ENCODE measurements around the gene CHRNB4.

Gene CHRNB4

GRCh38 chr15:78660584-78660983 lies 19.6 kb upstream of the CHRNB4 start:
- TF ChIP-seq, protein P1, sequence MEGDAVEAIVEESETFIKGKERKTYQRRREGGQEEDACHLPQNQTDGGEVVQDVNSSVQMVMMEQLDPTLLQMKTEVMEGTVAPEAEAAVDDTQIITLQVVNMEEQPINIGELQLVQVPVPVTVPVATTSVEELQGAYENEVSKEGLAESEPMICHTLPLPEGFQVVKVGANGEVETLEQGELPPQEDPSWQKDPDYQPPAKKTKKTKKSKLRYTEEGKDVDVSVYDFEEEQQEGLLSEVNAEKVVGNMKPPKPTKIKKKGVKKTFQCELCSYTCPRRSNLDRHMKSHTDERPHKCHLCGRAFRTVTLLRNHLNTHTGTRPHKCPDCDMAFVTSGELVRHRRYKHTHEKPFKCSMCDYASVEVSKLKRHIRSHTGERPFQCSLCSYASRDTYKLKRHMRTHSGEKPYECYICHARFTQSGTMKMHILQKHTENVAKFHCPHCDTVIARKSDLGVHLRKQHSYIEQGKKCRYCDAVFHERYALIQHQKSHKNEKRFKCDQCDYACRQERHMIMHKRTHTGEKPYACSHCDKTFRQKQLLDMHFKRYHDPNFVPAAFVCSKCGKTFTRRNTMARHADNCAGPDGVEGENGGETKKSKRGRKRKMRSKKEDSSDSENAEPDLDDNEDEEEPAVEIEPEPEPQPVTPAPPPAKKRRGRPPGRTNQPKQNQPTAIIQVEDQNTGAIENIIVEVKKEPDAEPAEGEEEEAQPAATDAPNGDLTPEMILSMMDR (IDR thresholded peaks at IDR 0.05; ENCODE audit: control insufficient read depth, insufficient read depth, low read depth, low read length, missing control alignments): no peak
- H3K4me3 ChIP-seq (ENCODE audit: control insufficient read depth, low read depth, low read length): no peak overlapping the region
- no peak for DNase-seq (ENCODE audit: low read depth)

DNA sequence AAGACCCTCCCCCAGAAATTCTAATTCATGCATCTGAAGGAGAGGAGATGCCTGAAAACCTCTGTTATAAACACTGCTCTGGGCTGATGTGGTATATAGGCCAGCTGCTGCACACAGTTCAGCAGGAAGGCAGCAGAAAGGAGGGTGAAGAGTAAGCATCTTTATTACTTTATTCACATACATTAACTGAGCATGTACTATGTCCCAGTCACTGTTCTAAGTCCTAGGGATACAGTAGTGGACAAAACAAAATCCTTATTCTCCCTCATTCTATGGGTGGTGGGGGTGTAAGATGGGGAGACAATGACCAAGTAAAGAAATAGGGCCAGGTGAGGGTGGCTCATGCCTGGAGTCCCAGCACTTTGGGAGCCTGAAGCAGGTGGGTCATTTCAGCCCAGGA lies 17.8 kb upstream of the CHRNB4 start:
- H3K4me3 ChIP-seq (ENCODE audit: control insufficient read depth, low read depth, low read length): no peak overlapping the region
- no peak for DNase-seq (ENCODE audit: low read depth)
- TF ChIP-seq, protein P1 (IDR thresholded peaks at IDR 0.05; ENCODE audit: control insufficient read depth, insufficient read depth, low read depth, low read length, missing control alignments): no peak

DNA sequence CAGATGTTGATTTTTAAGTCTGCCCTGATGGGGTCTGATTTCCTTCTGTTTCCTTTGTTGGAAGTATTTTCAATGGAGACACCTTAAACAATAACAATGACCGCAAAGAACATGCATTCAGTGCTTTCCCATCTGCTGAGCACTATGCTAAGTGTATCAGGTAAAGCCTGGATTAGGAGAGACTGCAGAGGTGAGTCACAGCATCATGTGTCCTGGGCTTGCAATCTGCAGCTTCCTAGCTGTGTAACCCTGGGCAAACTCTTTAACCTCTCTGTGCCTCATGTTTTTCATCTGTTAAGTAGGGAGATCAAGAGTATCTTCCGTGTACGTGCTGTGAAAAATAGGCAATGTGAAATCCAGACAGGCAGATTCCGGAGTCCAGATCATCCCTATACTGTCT lies 13.3 kb upstream of the CHRNB4 start:
- no peak overlapping the region for H3K4me3 ChIP-seq (ENCODE audit: control insufficient read depth, low read depth, low read length)
- no peak for DNase-seq (ENCODE audit: low read depth)
- TF ChIP-seq, protein P1 (IDR thresholded peaks at IDR 0.05; ENCODE audit: control insufficient read depth, insufficient read depth, low read depth, low read length, missing control alignments): no peak

DNA sequence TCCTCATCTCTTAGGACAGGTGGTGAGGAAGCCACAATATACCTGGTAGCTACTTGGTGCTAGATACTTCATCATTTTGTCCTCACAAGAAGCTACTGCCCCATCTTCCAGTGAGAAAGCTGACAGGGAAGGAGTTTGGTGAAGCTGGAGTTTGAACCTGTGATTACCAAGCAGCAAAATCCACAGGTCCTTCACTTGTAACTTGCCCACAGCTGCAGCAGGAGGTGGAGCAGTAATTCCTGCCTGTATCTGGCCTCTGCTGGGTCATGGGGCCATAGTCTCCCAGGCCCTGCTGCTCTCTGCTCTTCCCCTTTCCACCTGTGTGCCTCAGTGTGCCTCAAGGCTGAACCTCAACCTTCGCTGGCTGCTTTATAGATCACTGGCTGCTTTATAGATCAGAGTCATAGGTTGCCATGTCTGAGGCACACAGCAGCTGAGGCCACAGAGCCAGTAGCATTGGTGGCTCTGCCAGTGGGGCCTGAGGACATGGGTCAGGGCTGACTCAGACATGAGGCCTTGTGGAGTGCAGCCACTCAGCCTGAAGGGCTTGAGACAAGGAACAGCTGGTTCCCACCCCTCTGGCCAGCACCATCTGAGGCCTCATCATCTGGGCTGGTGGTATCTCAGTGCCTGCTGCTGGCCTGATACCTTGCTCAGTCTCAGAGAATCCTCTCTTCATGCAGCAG lies 11.1 kb upstream of the CHRNB4 start:
- no peak overlapping the region for H3K4me3 ChIP-seq (ENCODE audit: control insufficient read depth, low read depth, low read length)
- DNase-seq (ENCODE audit: low read depth): no peak
- TF ChIP-seq, protein P1 (IDR thresholded peaks at IDR 0.05; ENCODE audit: control insufficient read depth, insufficient read depth, low read depth, low read length, missing control alignments): no peak

DNA sequence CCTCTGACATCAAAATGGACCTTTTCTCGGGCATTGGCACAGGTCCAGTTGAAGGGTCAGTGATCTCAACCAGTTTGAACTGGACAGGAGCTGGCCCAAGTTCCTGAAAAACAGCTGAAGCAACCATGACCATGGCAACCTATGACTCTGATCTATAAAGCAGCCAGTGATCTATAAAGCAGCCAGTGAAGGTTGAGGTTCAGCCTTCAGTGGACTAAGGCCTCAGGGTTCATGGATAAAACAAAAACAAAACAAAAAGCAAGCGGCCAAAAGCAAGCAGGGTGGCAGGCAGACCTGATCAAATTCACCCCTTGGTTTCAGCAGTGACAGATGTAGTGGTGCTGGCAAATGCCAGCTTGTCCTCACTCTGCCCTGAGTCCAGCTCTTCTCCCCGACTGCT lies 10.0 kb upstream of the CHRNB4 start:
- no peak overlapping the region for H3K4me3 ChIP-seq (ENCODE audit: control insufficient read depth, low read depth, low read length)
- DNase-seq (ENCODE audit: low read depth): no peak
- TF ChIP-seq, protein P1 (IDR thresholded peaks at IDR 0.05; ENCODE audit: control insufficient read depth, insufficient read depth, low read depth, low read length, missing control alignments): no peak

GRCh38 chr15:78650022-78650421 lies 9.0 kb upstream of the CHRNB4 start:
- TF ChIP-seq, protein P1 (IDR thresholded peaks at IDR 0.05; ENCODE audit: control insufficient read depth, insufficient read depth, low read depth, low read length, missing control alignments): no peak
- DNase-seq (ENCODE audit: low read depth): no peak
- H3K4me3 ChIP-seq (ENCODE audit: control insufficient read depth, low read depth, low read length): no peak overlapping the region
